ENCODE results near the gene ASIC2.

GRCh38 chr17:33002246-33002645 is 290.8 kb downstream of the ASIC2 start:
- TF ChIP-seq CTCF (IDR thresholded peaks at IDR 0.05; ENCODE audit: low read depth, low read length, poor library complexity, severe bottlenecking) (no peak), EZH2phosphoT487 (IDR thresholded peaks at IDR 0.05; ENCODE audit: borderline replicate concordance, low read length) (no peak)
